ENCODE results near the gene DCHS2.

The DCHS2 gene

DNA sequence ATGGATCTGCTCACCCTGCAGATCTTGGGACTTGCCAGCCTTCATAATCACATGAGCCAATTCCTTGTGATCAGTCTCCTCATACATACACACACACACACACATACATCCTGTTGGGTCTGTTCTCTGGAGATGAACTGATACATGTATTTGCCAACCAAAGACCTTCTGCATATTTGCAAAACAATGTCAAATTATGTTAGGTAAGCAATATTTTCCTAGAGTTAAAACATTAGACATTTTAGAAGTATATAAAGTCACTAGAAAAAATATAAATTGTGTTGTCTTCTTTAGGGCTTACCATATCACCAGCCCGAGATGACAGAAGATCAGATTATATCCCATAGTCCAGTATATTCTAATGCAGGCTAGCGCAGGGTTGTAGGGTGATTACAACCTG is 156.0 kb downstream of the DCHS2 start:
- intact Hi-C loops (cut with DNase I; ENCODE audit: low total_unique reads): no loop called here
- H3K4me3 ChIP-seq: no peak overlapping the region
- no peak overlapping the region for H3K27ac ChIP-seq
- TF ChIP-seq, protein P1, sequence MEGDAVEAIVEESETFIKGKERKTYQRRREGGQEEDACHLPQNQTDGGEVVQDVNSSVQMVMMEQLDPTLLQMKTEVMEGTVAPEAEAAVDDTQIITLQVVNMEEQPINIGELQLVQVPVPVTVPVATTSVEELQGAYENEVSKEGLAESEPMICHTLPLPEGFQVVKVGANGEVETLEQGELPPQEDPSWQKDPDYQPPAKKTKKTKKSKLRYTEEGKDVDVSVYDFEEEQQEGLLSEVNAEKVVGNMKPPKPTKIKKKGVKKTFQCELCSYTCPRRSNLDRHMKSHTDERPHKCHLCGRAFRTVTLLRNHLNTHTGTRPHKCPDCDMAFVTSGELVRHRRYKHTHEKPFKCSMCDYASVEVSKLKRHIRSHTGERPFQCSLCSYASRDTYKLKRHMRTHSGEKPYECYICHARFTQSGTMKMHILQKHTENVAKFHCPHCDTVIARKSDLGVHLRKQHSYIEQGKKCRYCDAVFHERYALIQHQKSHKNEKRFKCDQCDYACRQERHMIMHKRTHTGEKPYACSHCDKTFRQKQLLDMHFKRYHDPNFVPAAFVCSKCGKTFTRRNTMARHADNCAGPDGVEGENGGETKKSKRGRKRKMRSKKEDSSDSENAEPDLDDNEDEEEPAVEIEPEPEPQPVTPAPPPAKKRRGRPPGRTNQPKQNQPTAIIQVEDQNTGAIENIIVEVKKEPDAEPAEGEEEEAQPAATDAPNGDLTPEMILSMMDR (IDR thresholded peaks at IDR 0.05): no peak
- no peak for DNase-seq
- peaks cover 0 to 25% of the 10 kb centered on the region in 2 donors for H3K27me3 ChIP-seq
- peaks cover 0 to 10% (median 8%) of the 10 kb centered on the region in 4 donors for H3K4me1 ChIP-seq
- H3K36me3 ChIP-seq: no peaks in the 10 kb centered on the region
- no peaks in the 10 kb centered on the region for H3K9me3 ChIP-seq

DNA sequence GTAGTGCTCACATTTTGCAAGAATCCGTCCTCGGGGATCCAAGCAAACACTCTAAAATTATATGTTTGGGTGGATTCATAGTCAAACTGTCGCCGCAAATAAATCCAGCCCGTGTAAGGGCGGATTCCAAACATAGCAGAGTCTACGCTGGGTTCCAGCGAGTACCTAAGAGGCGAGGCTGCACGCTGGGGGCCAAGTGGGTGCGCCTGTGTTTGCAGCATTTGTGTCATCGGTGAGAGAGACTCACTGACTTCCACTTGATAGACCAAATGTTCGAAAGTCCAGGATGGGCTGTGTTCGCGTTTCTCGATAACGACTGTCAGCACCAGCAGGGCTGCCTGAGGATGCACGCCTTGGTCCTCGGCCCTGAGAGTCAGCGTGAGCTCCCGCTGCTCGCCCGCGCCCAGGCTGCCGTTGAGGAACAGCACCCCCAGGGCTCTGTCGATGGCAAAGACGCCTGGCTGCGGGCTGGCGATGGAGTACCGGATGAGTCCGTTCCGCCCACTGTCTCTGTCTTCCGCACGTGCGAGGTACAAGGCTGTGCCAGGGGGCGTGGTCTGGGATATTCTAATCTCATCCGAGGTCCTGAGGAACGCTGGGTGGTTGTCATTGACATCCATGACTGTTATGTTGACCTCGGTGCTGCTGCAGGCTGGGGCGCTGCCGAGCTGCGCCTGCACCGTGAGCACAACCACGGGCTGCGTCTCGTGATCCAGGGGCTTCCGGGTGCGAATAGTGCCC is 158.7 kb downstream of the DCHS2 start:
- Histone ChIP-seq H3K27ac (no peak overlapping the region), H3K27me3 (peaks cover 0 to 34% of the 10 kb centered on the region in 2 donors), H3K9me3 (no peaks in the 10 kb centered on the region), H3K36me3 (no peaks in the 10 kb centered on the region), H3K4me3 (peak overlapping the region; percentile 18 to 44), H3K4me1 (peaks cover 0 to 10% (median 8%) of the 10 kb centered on the region in 4 donors)
- intact Hi-C loops (cut with DNase I; ENCODE audit: low total_unique reads): no loop called here
- TF ChIP-seq, protein P1 (IDR thresholded peaks at IDR 0.05): no peak
- DNase-seq: peak in 1 of 2 donors; percentile 22

DNA sequence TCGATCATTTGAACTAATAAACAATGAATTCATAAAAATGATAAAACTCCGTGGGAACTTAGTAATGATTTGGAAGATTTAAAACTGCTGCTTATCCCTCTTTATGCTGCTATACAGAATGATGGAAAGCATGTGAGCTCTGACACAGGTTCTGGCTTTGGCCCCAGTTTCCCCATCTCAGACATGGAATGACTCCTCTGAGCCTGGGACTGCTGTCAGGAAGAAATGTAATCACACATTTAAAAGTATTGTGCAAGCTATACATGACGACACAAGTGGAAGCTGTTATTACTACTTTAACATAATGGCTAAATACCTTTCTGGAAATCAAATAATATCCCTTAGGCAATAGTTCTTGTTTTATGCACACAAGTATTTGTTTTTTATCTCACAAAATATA is 161.7 kb downstream of the DCHS2 start:
- no peak overlapping the region for H3K4me3 ChIP-seq
- peaks cover 0 to 34% of the 10 kb centered on the region in 2 donors for H3K27me3 ChIP-seq
- no peaks in the 10 kb centered on the region for H3K9me3 ChIP-seq
- H3K27ac ChIP-seq: no peak overlapping the region
- TF ChIP-seq, protein P1 (IDR thresholded peaks at IDR 0.05): no peak
- peak in 1 of 2 donors; percentile 58 for DNase-seq
- peaks cover 0 to 10% (median 8%) of the 10 kb centered on the region in 4 donors for H3K4me1 ChIP-seq
- intact Hi-C loops (cut with DNase I; ENCODE audit: low total_unique reads): no loop called here
- H3K36me3 ChIP-seq: no peaks in the 10 kb centered on the region

DNA sequence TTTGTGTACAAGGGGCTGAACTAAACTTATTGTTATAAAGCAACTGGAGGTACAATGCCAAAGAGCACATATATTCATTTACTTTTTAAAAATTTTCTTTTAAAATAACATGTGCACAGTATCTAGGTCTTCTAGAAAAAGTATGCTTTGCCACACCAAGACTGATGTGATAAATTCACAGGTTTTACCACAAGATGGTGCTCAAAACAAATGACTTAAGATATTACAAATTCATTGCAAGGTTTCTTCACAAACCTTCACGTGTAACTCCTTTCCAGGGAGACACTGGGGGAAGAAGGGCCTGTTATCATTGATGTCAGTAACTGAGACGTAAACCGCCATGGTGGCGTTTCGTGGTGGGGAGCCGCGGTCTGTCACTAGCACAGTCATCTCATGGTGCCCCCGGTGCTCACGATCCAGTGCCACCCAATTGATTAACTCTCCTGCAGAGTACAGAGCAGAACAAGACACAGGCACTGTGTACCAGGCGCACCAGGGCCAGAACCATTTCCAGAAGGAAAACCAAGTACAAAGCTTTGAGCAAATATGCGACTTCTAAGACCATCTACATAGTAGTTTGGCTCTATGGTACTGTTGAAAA is 162.2 kb downstream of the DCHS2 start:
- DNase-seq: no peak
- intact Hi-C loops (cut with DNase I; ENCODE audit: low total_unique reads): no loop called here
- H3K9me3 ChIP-seq: no peaks in the 10 kb centered on the region
- TF ChIP-seq, protein P1 (IDR thresholded peaks at IDR 0.05): peak; percentile 17 to 27
- H3K4me3 ChIP-seq: no peak overlapping the region
- H3K27me3 ChIP-seq: peaks cover 0 to 34% of the 10 kb centered on the region in 2 donors
- no peaks in the 10 kb centered on the region for H3K36me3 ChIP-seq
- H3K4me1 ChIP-seq: peaks cover 0 to 10% (median 8%) of the 10 kb centered on the region in 4 donors
- H3K27ac ChIP-seq: no peak overlapping the region

DNA sequence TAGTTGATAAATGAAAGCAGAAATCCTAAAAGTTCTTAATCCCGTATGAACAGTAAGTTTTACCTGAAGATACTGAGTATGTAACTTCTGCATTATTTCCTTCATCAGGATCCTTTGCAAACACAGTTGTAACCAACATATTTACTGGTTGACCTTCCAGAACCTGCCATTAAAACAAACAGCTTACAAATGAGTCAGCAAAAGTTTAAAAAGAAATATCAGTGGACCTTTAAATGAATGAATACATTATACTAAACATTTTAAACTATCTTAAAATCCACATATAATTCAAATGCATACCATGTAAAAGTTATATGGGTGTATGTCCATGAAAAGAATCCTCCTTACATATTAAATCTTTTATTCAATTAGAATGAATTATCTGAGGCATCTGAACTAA is 163.6 kb downstream of the DCHS2 start:
- Histone ChIP-seq H3K4me1 (peaks cover 0 to 7% (median 6%) of the 10 kb centered on the region in 4 donors), H3K27ac (no peak overlapping the region), H3K9me3 (no peaks in the 10 kb centered on the region), H3K4me3 (no peak overlapping the region), H3K36me3 (no peaks in the 10 kb centered on the region), H3K27me3 (peaks cover 0 to 28% of the 10 kb centered on the region in 2 donors)
- TF ChIP-seq, protein P1 (IDR thresholded peaks at IDR 0.05): no peak
- DNase-seq: no peak
- intact Hi-C loops (cut with DNase I; ENCODE audit: low total_unique reads): no loop called here
